NT2/D1 (cell line): ENCODE results near the gene ADCY7.

Experiments used
- YY1 ChIP-seq: IDR thresholded peaks from 2 replicates; pipeline ENCODE4 v1.6.1; 2011; ENCODE audit not compliant: insufficient read length, insufficient read depth
- ZNF274 ChIP-seq: IDR thresholded peaks from 2 replicates; pipeline ENCODE4 v1.6.1; 2011; ENCODE audit warnings: mild to moderate bottlenecking, low read depth, low read length

- no peak for TF ChIP-seq ZNF274
- TF ChIP-seq YY1: no peak
Observed at GRCh38 chr16:50351116-50351515, 84.8 kb downstream of the ADCY7 start.
